Caki2 (cell line): ENCODE results near the gene METTL14. TPM values are rescaled to one million over a fixed set of nuclear protein-coding genes. Genes with fewer than 3 reads are reported as not detected.

Experiments
- DNase-seq: peaks from one replicate; pipeline ENCODE4 v3.0.0-alpha.2; 2015; ENCODE audit warnings: low read depth
- in situ Hi-C: cut with HindIII; loops from 2 replicates; pipeline ENCODE4 v1.10.0; 2016; ENCODE audit warnings: low sequenced_read_pairs, low pct_unique_long_range_greater_than_20kb, mixed read lengths
- total RNA-seq: library from RNA; depleted of rRNA; stranded (reverse); fragments of >200 nt; shearing (Covaris generic); gene quantifications from 2 replicates; pipeline ENCODE4 v1.2.3, GENCODE V29; 2014; ENCODE audit warnings: low replicate concordance

The METTL14 gene
- total RNA-seq, 1 experiment from 2014 or later = 7.3 TPM

- DNase-seq = no peak
- in situ Hi-C loops = no loop called here
Observed at GRCh38 chr4:118729287-118730286, 44.4 kb downstream of the METTL14 start.

DNA sequence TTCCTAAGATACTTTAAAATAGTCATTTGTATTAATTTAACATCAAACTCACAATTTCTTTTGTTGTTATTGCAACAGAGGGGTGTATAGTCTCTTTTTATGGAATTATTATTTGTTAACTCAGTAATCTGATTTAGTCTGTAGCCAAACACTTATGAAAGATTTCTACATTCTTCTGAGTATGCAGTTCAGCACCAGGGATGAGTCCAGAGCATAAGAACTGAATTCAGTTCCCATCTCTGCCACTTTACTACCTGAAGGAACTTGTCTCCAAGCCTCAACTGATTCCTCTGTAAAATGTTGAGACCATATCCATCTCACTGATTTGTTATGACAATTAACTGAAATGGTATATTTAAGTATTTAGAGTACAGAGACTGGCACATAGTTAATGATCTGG, 45.5 kb downstream of the METTL14 start:
- in situ Hi-C loops = no loop called here
- no peak for DNase-seq

- no peak for DNase-seq
- in situ Hi-C loops = no loop called here
Observed at GRCh38 chr4:118732591-118733330, 47.6 kb downstream of the METTL14 start.

GRCh38 chr4:118734491-118735205, 49.5 kb downstream of the METTL14 start:
- no peak for DNase-seq
- in situ Hi-C loops = no loop called here

DNA sequence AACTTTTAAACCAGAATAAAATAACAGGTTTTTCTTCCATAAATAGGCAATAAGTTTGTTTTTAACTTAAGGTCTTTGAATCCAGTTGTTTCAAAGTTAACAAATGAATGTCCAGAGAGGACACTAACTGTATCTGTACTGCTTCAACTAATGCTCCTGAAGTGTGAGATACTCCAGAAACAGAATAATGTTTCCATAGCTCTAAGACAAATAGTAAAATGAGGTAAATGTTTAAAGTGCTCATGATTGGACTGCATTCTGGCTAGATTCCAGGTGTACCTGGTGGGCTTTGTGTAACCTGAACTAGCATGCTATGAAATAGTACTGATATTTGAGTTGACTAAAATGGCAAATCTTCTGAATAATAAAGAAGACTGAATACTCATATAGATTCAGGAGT, 51.7 kb downstream of the METTL14 start:
- no peak for DNase-seq
- in situ Hi-C loops = no loop called here

GRCh38 chr4:118738090-118738489, 52.9 kb downstream of the METTL14 start:
- in situ Hi-C loops = no loop called here
- no peak for DNase-seq

DNA sequence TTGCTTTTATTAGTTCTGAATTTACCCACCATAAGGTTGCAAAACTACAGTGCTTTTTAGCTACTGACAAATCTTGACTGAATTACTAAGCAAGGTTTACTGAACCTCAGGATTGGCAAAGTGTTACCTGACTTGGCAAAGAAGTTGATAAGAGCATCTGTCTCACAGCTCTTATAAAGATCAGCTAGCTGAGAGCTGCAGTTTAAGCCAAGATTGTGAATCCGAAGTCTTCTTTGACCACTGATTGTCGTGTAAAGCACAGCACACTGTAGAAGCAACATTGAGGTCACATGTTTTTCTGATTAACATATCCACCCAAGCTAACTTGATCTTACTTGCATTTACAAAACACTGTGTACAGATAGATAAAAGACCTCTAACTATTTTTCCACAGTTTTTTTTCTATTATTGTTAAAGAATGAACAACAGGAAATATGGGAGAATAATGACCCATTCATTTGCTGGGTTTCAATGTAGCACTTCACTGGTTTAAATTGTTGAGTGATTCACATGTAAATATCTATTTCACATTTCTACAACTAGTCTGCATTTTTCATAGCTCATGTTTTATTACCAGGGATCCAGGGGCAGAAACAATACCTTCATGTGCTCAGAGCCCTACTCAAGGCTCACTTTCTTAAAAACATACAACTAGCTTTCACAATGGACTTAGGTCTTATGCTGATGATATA, 54.0 kb downstream of the METTL14 start:
- no peak for DNase-seq
- in situ Hi-C loops = no loop called here

DNA sequence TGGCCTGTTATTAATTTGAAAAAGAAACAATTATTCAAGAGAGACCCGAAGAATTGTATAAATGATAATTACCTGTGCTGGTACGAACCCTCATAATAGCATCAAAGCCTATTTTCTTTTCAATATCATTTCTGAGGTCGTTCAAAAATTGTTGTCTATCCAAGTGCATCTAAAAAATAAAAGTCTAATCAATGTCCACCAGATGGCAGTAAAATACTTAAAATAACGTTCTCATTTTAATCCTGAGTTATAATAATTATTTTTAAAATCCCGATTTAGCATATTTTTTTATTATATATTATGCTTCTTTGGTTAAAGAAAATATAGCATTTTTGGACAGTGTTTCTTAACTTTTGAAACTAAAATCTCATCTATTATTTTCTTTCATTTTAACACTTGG, 55.7 kb downstream of the METTL14 start:
- no peak for DNase-seq
- in situ Hi-C loops = no loop called here

DNA sequence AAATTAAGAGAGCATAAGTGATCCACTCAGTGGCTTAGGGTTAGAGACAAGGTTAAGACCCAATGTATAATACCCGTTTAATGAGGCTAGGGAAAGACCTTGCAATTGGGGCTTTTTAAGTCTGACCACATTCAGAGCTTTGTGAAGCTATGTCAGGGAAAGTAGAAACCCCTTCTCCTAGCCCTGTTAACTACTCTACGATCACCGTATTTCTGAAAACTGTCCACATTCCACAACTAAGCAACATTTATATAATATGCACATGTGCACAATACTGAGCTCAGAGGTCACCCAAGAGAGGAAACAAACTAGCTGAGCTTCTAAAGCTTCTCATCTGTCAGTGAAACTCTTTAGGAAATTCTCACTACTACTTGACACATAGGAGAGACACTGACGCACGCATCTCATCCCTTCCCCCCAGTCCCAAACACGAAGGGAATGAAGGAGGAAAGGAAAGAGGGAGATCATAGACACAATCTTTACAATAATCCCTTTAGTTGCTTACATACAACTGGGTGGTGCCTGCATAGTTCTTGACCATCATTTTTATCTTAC, 56.2 kb downstream of the METTL14 start:
- no peak for DNase-seq
- in situ Hi-C loops = no loop called here

DNA sequence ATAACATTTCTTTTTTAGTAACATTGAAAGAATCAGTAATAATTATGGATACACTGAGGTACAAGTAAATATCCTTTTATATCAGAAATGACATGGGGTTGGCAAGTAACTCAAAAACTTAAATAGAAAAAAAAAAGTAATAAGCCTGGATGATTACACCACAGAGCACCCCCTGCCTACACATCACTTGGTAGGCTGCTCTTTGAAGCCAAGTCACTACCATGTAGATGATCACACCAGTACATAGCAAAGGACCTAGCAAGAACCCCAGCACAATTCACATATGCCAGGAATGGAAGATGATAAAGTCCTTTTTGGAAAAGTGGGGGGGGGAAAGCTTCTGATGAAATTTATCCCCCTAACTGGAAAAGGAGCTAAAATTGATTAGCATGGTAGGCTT, 56.9 kb downstream of the METTL14 start:
- no peak for DNase-seq

DNA sequence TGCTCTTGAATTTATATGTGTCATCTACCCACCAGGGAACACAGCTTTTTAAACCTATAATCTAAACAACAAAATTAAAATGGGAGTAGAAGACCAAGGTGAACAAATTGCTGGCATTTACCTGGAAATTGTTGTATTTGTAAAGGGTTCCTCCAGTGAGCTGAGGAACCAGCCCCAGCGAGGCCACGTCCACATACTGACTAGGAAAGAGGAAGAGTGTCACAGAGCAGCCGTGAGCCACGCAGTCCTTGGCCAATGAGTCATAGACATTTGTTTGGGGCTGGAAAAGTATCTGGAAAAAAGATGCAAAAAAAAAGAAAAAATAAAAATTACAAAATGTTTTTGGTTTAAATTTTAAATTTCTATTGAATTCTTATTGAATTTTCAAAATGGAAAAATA, 58.7 kb downstream of the METTL14 start:
- no peak for DNase-seq
- in situ Hi-C loops = no loop called here

More for the DNA sequence above, 56.9 kb downstream of the METTL14 start:
- in situ Hi-C loops = no loop called here

DNA sequence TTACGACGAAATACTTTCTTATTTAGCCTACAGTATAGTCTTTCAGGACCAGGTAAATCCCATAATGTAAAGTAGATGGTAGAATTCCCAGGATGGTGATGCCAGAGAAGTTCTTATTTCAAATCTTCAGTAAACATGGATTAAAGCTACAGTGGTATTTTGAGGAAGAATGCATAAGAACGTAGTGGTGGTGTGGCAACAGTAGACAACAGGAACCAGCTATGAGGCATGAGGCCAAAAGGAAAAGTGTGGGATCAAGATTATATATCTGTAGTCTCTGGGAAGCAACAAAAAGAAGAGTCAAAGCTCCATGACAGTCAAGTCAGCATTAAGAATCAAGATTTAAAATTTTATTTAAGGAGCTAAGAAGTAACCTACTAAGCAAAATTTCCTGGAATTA, 60.2 kb downstream of the METTL14 start:
- DNase-seq = no peak
- in situ Hi-C loops = no loop called here

DNA sequence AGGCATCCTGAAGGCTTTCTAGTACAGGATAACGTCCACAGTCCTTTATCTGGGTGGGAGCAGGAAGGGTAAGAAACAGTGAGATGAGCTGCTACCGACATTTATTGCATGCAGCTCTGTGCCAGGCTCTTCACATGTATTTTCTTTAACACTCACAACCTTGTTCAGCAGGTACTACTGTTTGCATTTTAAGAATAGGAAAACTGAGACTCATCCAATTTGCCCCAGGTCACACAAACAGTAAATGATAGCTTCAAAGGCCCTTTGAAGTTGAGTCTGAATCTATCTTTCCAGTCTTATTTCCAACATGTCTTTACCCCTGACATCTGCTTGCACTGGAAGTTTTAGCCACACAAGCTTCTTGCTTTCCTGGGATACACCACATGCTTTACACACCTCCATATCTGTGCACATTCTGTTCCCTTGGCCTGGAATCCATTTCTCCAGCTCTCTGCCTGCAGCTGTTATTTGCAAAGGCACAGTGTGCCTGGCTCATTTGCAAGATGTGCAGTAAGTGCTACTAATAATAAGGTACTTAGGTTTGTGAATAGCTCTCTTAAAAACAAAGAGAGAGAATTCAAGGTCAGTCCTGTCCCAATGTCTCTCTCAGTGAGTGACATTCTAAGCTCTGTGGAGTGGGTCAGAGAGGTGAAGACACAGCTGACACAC, 61.2 kb downstream of the METTL14 start:
- in situ Hi-C loops = no loop called here
- DNase-seq = no peak

- no peak for DNase-seq
- in situ Hi-C loops = no loop called here
Observed at GRCh38 chr4:118749347-118749988, 64.3 kb downstream of the METTL14 start.

DNA sequence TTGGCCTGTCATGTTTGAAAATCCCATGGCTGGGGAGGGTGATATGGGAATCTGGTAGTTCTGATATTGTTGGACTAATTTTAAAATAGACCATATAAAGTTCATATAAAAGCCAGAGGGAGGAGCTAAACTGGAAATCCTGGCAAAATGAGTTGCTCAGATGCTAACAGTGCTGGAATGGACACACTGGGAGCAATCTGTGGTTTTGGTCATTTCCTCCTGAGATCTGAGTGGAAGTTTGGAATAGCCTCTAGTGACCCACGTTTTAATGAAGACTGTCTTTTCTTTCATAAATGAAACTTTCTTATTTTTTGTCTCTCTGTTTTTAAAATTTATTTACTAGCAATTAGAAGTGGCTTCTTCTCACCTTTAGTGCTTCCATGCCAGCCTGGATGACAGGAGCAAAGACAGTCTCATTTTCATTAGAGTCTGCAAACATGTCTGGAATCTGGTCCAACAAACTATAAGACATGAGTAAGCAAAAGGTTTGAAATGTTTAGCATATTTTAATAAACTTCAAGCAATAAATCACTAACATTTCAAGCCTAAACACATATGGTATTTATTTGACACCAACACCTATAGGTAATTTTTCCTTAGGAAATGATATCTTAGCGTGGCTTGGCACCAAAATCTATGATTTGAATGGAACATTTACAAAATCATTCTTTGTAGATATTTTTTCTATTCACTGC, 66.6 kb downstream of the METTL14 start:
- in situ Hi-C loops = no loop called here

GRCh38 chr4:118752551-118752950, 67.4 kb downstream of the METTL14 start:
- DNase-seq = no peak
- in situ Hi-C loops = no loop called here

More for the DNA sequence above, 66.6 kb downstream of the METTL14 start:
- DNase-seq = no peak
